Stimulated activated CD4-positive, alpha-beta T cell treated with anti-CD3 and anti-CD28 coated beads, TNF-alpha, amount 100 ng/mL, for 1 hour (primary cell): ENCODE data around the gene TSHZ2.
"Not testable (repeated sequence)": the region's sequence is repeated elsewhere in the genome, so short reads cannot be mapped to it uniquely, and the experiment has no call there.

Source experiments
- DNase-seq, 3 donors: peaks; one replicate each; pipeline ENCODE4 v3.0.0-alpha.2; 2020; ENCODE audit warnings: low read depth in 3 of 3, low spot score in 1 of 3

Gene TSHZ2

DNA sequence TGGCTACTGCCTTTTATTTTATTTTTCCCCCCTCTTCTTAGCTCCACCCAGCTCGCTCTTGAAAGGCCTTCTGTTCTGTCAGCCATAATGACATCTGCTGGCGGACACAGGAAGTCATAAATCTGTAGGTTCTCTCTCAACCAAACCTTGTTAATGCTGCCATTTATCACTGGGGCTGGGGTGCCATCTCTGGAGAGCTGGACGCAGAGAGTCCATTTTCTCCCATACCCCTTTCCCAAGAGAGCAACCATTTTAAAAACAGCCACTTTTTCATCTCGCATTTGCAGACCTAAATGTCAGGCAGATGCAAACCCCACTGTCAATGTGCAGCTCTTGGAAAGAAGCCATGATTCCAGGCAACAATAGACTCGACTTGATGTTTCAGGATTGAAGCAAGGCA, 13.0 kb upstream of the TSHZ2 start:
- no peak for DNase-seq

GRCh38 chr20:52962183-52962582, 10.0 kb upstream of the TSHZ2 start:
- no peak for DNase-seq

- DNase-seq: no peak
Observed at GRCh38 chr20:52963131-52963530, 9.0 kb upstream of the TSHZ2 start.

GRCh38 chr20:52964131-52964530, 8.0 kb upstream of the TSHZ2 start:
- no peak for DNase-seq

- DNase-seq: no peak
Observed at GRCh38 chr20:52965380-52965779, 6.8 kb upstream of the TSHZ2 start.

GRCh38 chr20:52965819-52966218, 6.3 kb upstream of the TSHZ2 start:
- DNase-seq: no peak

- DNase-seq: not testable (repeated sequence)
Observed at GRCh38 chr20:52966543-52966942, 5.6 kb upstream of the TSHZ2 start.

DNA sequence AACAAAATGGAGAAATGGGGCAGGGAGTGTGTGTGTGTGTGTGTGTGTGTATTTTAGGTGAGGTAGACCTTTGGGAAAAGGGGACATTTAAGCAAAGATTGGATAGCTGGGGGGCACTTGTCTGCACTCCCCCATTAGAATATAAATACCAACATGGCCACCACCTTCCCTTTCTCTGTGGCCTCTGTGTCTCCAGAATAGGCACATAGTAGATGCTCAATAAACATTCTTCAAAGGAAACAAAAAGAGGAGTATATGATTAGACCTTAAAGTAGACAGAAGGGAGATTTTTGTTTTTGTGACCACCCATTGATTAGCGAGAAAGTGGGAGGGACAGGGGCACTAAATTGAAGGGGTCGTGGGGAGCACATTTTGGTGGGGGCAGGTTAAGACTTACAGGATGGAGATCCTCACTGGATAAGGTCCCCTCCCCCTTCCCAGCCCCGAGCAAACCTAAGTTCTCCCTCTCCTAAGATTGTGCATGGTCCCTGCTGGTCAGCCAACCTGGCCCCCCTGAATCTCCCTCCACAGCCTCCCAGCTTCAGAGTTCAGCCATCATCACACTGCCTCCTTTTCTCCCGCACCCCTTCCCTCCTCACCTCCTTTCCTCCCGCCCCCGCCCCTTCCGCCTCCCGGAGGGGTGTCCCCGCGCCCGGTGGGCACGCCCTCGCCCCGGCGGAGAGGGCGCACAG, 514 bp upstream of the TSHZ2 start:
- DNase-seq: no peak

GRCh38 chr20:52972965-52973819, 1.0 kb downstream of the TSHZ2 start:
- DNase-seq: peak in 2 of 3 donors; percentile 0 to 32

GRCh38 chr20:52974179-52974594, 2.0 kb downstream of the TSHZ2 start:
- DNase-seq: no peak

DNA sequence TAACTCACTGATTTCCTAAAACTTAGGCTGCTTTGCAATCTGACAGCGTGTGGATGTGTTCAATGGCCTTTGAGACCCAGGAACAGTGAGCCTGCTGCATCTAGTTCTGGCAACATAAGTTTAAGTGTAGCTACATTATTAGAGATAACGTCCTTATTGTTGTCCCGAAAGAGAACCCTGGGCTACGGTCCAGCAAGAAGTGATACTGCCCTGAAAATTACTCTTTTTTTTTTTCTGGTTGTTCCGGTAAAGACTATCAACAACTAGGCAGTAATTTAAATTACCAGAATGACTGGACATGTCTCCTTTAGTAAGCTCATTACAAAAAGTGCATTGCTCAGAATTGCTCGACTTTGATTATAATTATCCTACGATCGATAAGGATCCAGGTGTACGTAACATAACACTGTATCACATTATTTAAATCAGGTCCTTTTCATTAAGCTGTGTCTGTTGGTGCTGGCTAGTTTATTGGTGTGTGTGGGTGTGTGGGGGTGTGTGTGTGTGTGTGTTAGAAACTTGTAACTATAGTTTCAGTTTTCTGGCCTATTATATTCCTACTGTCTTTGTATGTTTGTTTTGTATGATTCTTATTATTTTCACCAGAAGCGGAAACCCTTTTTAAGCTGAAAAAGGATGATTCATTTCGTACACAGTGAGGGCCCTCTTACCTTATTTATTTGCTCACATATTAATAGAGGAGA, 3.0 kb downstream of the TSHZ2 start:
- no peak for DNase-seq

DNA sequence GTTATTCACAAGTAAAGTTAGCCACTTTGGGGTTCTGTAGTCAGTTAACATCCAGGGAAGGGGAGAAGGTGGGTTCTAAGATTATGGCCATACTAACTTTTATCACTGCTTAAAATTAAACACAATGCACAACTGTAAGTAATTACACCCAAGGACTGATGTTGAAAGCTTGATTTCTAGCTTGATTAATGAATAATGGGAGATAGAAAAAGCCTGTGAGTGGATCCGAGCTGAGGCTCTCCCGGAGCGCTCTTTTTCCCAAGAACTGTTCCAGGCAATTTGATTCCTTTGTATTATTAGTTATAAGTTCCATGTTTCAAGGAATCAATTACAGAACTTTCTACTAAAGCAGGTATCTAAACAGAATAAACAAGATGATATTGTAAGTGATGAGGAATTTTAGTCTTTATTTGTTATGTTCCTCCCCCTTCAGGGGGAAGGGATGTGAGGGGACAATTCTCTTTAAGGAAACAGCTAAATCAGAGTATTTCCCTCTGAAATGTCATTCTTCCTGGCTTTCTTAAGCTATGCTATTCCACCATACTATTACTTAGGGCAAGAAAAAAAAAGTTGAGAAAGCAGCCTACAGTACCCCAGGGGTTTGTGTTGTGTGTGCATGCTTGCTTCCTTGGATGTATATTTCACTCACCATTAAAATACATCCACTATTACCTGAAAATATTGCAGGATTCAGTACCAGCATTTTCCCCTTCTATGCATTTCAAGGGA, 3.8 kb downstream of the TSHZ2 start:
- no peak for DNase-seq

GRCh38 chr20:52978851-52979250, 6.7 kb downstream of the TSHZ2 start:
- DNase-seq: no peak

DNA sequence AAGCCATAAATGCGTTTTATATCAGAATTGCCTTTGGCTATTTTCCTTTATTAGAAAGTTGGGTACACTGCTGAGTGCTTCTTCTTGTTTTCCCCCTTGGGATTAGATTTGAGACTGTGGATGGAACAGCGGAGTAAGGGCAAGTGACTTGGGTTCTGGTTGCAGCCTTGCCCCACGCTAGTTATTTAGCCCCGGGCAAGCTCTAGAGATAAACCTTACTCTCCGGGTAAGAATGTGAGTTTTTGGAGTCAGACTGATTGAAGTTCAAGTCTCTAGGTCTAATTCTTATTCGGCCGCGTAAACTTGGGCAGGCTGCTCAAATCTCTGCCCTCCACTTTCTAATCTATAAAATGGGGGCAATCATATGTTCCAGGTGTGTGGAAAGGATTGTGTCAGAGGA, 8.9 kb downstream of the TSHZ2 start:
- no peak for DNase-seq

DNA sequence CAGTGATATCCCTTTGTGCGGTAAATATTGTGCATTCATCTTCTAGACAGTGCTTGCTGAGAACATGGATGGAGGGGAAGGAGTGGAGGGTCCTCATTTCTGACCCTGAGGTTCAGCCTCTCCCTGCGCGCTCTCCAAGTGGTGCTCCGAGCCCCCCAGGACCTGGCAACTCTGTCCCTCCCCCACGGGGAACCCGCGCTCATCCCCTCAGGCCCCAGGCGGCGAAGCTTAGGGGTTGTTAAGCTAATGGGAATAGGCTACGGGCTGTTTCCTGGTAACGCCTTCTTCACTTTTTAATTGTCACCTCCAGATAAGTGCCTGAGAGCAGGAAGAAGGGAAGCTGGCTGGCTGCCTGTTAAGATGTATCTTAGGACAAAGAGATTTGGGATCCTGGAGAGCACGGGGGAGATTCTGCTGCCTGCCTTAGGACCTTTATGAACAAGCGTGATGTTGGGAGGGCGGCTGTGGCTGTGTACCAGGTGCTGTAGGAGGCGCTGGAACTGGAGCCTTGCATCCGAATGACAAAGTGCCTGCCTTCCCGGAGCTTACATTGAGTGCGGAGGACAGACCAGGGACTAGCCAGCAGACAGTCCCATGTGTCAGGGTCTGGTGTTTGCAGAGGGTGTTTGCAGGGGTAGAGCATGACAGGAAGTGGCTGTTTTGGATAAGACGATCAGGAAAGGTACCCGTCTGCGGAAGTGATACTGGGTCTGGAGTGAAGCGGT, 11.7 kb downstream of the TSHZ2 start:
- no peak for DNase-seq

DNA sequence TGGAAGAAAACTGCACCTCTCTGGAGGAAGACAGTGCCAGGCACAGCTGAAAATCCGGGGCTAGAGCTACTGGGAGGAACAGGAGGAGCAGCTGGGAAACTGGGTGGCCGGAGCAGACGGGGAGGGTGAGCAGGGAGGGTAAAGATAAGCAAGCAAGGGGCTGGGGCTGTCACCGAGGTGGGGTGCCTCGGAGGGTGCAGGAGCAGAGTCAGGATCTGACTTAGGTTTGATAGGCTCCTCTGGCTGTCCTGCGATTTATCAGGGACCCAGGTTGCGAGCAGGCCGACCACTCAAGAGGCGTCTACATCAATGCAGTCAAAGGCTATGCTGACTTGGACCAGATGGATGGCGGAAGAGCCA, 12.3 kb downstream of the TSHZ2 start:
- no peak for DNase-seq

DNA sequence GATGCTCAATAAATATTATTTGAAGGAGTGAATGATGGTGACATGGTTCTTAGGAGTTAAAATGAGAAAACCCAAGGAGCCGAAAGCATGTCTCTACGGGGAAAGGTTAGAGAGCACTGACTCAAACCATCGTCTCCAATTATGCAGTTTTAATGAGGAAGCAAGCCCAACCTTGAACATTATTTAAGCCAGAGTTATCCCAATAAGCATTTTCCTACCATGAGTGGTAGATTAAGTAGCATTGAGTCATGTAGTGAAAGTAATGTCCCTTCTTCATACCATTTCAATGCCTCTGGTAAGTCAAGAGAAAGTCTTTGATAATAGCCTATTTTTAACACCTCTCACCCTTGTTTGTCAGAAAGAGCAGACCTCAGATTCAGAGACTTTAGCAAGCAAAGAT, 13.5 kb downstream of the TSHZ2 start:
- DNase-seq: no peak

GRCh38 chr20:52987295-52987694, 15.1 kb downstream of the TSHZ2 start:
- no peak for DNase-seq

DNA sequence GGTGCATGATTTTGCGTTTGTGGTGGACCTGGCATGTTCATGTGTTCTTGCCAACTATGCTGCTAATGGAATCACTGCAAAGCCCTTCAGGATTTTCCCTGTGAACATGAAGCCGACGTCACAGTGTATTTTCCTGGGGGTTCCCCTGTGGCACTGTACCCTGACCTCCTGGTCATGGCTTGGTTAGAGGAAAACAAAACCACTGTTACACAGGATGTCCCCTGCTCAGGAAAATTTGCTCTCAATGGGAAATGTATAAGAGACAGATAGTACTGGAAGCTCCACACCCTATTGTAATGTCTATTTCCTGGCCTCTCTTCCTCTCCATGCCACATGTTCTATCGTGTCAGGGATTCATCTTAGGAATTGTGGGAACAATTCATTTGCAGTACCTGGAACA, 19.7 kb downstream of the TSHZ2 start:
- no peak for DNase-seq

- no peak for DNase-seq
Observed at GRCh38 chr20:52992632-52993031, 20.5 kb downstream of the TSHZ2 start.

GRCh38 chr20:52993076-52993475, 20.9 kb downstream of the TSHZ2 start:
- no peak for DNase-seq
